Measurements from ENCODE around the gene ADAM23. TPM values are rescaled to one million over a fixed set of nuclear protein-coding genes. Genes with fewer than 3 reads are reported as not detected.

Gene ADAM23
- total RNA-seq, 1 experiment from 2014 or later: not detected

DNA sequence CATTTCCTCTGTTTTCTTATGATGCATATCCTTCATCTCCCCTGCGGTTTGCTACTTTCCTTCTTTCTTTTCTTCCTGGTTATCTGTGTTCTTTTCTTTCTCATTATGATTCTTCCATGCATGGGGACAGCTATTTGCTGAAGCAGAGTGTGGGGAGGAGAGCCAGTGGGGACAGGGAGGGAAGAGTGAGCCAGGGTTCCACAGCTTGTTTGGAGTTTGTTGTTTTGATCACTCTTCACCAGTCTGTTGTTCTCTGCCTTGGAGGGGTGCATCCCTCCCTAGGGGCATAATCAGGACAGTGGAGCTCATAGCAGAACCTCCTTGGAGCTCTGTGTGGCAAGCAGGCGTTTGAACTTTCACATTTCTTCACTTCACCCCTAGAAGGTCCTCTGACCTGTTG lies 68.0 kb downstream of the ADAM23 start:
- no peak for DNase-seq (ENCODE audit: low spot score)

DNA sequence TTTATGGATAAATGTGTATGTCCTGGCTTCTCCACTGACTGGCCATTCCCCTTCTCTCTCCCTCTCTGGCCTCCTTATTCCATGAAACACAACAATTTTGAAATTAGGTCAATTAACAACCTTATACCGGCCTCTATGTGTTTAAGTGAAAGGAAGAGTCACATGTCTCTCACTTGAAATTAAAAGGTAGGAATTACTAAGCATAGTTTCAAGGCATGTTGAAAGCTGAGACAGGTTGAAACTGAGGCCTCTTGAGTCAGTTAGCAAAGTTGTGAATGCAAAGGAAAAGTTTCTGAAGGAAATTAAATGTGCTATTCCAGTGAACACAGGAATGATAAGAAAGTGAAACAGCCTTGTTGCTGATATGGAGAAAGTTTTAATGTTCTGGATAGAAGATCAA lies 69.7 kb downstream of the ADAM23 start:
- no peak for DNase-seq (ENCODE audit: low spot score)

DNA sequence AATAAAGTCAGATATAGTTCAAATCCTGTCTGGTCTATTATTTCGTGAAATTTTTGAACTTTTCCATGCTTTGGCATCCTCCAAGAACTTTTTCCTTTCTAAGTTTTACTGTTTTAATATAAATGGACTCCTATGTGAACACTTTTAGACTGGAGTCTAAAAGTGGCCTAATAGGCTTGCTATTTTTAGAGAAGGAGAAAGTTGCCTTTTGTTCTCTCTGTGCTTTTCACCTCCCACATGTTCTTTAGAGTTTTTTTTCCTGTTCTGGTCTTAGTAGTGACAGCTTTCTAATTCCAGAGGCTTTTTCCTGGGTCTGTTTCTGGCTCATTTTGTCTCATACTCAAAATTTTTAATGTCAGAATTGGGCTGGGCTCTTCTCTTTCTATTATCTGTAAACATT lies 72.2 kb downstream of the ADAM23 start:
- no peak for DNase-seq (ENCODE audit: low spot score)

DNA sequence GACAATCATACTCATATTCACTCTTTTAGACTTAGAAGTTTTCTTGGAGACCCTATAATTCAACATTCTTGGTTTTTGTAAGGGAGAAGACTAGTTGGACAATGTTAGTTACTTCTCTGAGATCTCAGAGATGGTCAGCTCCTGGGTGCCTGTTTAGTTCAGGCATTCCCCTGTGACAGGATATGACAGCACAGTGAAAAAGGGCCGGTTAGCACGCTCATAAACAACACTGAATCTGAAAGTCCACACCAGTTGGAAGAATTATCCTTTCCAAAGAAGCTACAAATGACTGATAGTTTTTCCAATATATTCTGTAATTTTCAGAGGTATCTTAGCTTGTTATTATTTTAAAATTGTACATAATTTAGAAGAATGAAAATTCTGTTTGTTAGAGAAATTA lies 75.7 kb downstream of the ADAM23 start:
- DNase-seq (ENCODE audit: low spot score): no peak

DNA sequence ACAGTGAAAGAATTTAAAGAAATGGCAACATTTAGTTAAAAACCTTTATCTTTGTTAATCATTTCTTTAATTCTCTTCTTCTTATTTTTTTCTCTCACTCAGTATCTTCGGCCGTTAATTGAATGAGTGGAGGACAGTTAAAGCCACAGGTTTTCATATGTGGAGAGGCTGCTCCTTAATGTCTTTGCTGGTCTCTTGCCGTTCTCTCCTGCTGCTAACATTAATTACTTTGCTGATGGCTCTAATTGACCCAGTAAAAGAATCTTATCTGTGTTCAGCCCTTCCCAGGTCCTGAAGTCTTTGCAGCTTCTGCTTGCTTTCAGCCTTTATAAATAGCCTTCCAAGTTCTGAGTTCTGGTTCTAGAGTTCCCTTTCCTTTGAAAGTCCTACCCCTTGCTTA lies 77.1 kb downstream of the ADAM23 start:
- no peak for DNase-seq (ENCODE audit: low spot score)

DNA sequence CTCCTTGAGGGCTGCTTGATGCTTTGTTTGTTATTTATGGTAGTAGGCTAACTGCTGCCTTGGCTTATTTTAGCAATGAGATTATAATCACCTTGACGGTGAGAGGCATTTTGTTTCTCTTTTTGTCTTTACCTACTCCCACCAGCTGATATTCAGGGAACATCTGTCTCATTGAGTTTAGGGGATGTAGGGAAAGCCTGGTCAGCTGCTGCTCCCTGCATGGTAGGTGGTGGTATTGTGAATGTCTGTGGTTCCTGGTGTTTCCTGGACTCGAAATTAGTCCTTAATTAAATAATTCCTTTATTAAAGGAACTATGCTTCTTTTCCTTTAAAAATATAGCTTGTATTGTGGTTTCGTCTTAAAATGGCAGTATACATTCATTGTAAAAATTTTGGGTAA lies 77.8 kb downstream of the ADAM23 start:
- DNase-seq (ENCODE audit: low spot score): no peak

DNA sequence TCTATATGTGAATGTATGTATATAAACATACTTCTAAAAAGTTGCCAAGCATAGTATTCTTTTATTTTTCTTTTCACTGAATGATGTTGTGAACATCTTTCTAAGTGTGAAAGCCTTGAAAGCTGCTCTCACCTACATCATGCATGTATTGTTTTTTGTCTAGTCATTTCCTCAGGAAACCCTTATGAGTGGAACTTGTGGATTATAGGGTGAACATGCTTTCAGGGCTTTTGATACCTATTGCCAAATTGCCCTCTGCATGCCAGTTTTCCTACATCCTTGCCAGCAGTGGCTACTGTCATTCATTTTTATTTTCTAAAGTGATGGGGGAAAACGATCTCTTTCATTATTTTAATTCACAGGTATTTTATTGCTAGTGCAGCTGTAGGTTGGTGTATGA lies 78.3 kb downstream of the ADAM23 start:
- DNase-seq (ENCODE audit: low spot score): no peak

DNA sequence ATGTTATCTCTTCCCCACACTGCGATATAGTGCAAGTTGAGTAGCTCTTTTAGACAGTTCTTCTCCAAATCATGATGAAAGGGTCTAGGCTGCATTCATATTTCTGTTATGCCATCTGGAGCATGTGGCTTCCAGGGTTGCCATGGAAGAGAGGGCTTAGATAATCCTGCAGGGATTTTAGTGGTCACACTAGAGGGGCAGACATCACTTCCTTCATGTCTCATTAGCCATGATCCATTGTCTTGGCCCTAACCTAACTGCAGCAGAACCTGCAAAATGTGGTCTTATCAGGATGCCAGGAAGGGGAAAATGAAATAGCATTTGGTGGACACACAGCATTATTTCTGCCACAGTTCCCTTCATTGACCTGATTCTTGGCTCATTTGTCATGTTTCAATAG lies 83.1 kb downstream of the ADAM23 start:
- no peak for DNase-seq (ENCODE audit: low spot score)

DNA sequence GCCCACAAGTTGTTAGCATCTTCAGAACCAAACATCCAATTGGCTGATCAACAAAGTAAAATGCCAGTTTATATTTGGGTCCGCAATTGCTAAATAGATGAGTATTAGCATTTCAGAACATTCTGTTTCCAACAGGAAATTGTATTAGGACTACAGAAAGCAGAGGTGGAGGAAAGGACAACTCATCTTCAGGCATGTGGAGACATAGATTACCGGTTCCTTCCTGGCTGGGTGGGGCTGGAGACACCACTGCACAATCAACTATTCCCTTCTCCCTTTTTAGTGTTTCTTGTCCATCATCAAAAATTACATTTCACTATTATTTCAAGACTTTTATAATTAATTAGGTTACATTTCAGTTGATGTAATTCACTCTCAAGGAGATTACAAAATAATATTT lies 83.8 kb downstream of the ADAM23 start:
- DNase-seq (ENCODE audit: low spot score): no peak

DNA sequence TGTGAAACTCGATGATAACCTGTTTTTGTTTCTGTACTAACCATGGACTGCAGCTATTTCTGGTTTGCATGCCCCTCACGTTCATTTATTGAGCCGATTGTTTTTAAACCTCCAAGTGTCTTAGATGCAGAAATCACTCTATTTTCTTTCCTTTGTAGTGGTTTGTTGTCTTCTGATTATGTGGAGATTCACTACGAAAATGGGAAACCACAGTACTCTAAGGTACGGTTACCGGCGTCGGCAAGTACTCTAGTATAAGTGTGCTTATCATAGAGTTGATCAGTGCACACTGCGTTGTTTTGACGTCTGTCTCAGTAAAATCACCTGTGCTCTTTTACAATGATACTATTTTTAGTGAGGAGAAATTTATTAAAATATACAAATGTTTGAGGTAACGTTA lies 87.4 kb downstream of the ADAM23 start:
- no peak for DNase-seq (ENCODE audit: low spot score)

DNA sequence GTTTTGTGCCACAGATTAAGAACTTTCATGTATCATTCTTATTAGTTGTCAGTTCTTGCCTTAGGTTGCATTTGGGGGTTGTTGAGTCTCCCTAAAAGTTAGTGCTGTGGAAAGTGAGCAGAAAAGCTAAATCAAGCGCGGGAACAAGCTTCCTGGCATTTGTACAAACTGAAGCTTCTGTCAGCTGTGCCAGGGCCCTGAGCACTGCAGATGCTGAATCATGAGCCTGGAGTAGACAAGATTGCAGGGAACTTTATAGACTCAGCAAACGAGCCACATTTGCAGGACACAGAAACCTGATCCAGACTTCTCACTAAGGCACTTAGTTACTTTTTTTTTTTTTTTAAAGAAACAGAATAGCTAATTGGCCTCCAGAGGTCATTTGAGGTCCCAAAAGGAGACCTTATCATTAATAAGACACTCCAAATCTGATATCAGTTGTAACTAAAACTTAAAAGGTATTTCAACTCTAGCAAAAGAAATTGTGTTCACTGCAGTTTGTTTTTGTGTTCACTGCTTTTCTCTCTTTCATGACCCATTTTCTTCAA lies 88.7 kb downstream of the ADAM23 start:
- no peak for DNase-seq (ENCODE audit: low spot score)

DNA sequence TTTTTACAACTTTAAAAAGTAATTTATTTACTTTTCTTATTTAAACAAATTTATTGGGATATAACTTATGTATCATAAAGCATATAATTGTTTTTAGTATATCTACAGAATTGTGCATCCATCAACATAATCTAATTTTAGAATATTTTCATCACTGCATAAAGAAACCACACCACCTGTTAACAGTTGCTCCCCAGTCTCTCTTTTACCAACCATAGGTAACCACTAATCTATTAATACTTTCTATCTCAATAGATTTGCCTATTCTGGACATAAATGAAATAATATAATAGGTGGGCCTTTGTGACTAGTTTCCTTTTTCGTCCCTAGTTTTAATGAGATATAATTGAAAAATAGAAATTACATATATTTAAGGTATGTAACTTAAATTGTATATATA lies 90.6 kb downstream of the ADAM23 start:
- DNase-seq (ENCODE audit: low spot score): no peak

DNA sequence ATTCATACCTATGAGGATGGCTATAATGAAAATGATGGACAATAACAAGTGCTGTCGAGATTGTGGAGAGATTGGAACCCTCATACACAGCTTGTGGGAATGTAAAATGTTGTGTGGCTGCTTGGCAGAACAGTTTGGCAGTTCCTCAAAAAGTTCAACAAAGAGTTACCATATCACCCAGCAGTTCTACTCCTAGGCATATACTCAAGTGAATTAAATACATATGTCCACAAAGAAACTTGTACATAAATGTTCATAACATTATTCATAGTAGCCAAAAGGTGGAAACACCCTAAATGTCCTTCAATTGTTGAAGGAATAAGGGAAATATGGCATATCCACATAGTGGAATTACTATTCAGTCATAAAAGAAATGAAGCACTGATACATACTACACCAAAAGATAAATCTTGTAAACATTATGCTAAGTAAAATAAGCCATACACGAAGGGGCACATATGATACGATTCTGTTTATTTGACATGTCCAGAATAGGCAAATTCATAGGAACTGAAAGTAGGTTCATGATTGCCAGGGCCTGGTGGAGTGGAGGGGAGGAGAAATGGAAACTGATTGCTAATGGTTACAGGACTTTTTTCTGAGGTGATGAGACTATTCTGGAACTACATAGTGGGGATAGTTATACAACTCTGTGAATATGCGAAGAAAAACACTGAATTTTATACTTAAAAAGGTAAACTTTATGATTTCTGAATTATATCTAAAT lies 92.1 kb downstream of the ADAM23 start:
- DNase-seq (ENCODE audit: low spot score): no peak

DNA sequence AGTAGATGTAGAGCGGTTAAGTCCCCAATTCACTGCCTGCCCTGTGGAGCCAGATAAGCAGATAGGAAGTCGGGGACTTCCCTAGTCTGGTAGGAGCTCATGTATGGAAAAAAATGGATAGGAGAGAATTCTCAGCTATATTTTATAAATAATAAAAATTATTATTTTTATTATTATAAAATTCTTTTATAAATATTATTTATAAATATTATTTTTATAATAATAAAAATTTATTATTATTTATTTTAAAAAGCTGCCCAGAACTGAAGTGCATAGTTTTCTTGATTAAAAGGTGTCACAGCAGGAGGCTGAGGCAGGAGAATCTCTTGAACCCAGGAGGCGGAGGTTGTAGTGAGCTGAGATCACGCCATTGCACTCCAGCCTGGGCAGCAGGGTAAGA lies 97.4 kb downstream of the ADAM23 start:
- no peak for DNase-seq (ENCODE audit: low spot score)

DNA sequence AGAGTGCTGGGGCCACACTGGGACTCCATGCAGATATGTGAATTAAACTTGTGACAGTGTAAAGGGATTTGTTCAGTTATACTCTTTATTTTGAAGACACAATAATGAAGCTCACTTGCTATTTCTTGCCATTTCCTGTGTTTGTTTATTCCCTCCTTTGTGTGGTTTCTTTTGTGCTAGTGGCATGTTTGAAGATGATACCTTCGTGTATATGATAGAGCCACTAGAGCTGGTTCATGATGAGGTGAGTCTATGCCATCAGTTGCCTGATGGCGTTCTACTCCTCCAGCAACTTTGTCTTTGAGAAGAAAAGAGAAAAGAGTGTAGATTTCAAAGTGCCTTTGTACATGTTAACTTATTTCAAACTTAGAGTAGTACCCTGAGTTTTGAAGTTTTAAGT lies 99.7 kb downstream of the ADAM23 start:
- no peak for DNase-seq (ENCODE audit: low spot score)

DNA sequence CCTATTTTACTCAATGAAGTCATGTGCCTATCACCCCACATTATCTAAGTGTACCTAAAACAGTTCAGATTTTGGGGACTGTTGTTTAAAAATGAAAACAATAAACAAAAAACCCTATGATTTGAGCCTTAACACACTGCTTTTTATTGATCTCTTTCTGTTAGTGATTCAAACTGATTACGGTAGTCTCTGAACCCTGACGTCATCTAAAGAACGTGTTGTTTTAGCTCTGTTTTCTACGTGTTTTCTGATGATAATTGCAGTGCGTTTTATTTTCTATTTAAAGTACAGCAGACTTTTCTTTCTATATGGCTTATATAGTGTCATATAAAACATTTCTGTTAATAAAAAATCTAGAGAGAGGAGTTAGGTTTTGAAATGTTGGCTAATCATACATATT lies 105.1 kb downstream of the ADAM23 start:
- no peak for DNase-seq (ENCODE audit: low spot score)

DNA sequence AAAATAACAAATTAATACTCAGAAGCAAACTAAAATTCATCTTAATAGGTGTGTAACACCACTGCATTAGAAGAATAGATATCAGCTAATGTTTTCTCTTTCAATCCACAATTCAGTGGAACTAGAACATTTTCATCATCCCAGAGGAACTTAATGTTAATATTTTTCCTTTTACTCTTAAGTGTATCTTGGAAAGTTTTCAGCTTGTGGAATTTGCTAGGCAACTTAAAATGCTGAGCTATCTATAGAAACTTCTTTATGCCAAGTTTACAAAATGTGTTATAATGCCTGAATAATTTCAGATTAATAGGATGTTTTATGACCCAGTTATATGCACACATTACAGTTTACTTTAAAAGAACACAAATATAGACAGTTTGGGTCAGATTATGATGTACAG lies 112.4 kb downstream of the ADAM23 start:
- DNase-seq (ENCODE audit: low spot score): no peak

DNA sequence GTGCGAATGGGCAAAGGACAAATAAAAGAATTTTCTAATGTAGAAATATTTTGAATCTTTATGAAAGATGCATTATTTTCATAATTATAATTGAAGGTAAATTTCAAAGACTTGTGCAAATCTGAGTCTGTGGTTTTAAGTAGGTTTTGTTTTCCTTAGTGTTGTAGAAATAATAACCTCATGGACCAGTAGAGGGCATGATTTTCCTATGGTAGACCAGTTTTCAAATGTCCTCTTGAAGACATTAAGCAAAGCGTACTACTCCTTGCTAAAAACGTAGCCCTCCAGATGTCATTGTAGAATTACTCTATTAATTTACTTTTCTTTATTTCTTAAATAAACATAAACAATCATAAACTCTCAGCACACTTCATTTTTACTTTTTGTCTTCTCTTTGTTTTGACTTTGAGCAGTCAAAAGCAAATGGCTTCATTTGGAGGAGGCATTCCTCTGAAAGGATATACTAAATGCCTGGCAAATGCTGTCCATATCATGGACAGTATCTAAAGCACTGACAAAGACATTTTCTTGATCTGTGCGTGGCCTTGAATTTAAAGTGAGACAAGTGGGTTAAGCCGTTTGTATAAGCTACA lies 113.1 kb downstream of the ADAM23 start:
- DNase-seq (ENCODE audit: low spot score): peak; percentile 60

DNA sequence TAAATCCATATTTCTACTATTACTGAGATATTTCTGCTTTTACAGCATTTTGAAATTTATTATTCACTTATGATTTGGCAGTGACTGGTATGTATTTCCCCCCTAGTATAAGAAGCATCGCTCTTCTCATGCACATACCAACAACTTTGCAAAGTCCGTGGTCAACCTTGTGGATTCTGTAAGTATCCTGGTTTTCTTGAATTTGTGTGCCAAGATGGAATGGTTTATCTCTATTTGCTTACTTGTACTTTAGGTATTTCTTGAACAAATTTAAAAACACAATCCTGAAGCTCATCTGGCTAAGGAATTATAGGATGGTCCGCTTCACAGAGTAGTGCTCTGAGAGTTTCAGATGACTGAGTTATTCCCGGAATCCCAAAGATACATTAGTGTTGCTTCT lies 114.0 kb downstream of the ADAM23 start:
- DNase-seq (ENCODE audit: low spot score): no peak

DNA sequence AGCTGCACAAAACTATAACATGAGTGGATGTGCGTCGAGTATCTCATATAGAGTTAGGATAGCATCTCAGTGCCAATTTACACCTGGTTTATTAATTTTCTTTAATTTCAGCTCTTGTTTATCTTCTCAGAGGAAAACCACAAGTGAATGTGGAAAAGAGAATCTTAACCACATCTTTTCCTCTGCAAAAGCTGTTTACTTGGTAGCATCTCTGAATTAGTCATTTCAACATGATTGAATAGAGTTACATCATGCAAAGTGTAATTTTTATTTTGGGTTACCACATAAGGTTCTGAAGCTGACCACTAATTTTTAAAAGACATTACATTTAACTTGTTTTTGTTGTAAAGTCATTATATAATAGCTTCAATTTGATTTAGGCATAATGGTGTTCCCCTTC lies 115.2 kb downstream of the ADAM23 start:
- no peak for DNase-seq (ENCODE audit: low spot score)

DNA sequence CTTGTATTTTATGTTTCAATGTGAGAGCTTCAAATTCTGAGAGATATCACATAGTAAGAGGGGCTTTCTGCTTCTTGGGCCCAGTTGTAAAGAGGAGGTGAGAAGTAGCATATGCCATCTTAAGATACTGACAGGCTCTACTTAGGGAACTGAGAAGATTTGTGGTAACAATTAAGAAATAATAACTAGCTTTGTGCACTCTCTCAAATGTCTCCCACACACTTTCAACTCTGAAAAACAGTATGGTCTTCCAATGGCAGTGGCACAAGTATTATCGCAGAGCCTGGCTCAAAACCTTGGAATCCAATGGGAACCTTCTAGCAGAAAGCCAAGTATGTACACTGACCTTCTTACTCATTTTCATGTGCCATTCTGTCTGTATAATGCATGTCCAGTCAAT lies 118.6 kb downstream of the ADAM23 start:
- DNase-seq (ENCODE audit: low spot score): no peak

DNA sequence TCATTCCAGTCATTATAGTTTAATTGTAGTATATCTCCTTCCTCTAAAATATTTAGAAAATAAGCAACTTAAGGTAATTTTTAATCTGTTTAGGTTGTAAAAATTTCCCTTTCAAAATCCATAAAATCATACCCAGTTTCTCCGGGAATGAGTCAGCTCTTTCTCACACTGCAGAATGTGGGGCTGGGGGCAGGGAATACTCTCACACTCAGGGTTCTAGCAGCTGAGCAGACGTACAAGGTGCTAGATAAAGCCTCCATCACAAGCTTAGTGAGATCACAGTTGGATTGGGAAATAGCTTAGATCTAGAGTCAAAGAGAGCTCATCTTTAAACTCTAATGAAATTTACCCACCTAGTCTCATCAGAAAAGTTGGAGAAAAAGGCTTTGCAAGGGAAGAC lies 119.0 kb downstream of the ADAM23 start:
- no peak for DNase-seq (ENCODE audit: low spot score)

DNA sequence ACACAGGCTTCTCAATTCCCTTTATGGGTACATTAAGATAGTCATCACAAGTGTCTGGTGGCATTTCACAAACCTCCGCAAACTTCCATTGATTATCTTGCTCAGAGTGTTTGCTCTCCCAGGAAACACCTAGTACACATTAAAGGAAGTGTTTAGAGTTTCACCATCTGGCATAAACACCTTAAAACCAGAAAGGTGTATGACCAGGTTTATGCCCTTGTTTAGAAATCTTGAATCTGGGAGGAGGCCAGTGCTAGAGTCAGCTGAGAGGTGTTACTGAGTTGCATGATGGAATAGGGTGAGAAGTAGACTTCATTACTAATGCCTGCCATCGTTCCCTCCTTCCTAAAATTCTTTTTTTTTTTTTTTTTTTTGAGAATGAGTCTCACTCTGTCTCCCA lies 120.0 kb downstream of the ADAM23 start:
- no peak for DNase-seq (ENCODE audit: low spot score)

DNA sequence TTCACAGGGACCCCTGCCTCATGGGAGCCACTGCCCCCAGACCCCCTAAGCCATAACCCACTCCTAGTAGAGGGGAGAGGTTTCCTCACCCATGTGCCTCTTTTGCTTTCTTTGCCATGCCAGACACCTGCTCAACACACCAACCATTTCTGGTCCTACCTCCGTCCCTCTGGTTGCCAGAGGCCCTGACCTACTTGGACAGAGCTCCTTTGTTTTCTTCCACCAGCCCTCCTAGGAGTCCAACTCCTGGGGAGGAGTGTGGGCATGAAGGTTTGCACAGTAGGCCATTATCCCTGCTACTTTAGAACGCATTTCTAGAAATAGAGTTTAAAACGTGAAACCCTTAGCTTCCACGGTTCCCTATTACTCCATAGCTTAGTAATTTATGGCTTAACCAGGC lies 122.3 kb downstream of the ADAM23 start:
- DNase-seq (ENCODE audit: low spot score): no peak

Measured in HT-29 (cell line).